Gastroesophageal sphincter (tissue), 4 donors: Measurements from ENCODE around the gene TEX14. TPM values are rescaled to one million over a fixed set of nuclear protein-coding genes. Genes with fewer than 3 reads are reported as not detected.

Source experiments
- ATAC-seq: fragments of 150-250 bp; one replicate; pipeline ENCODE4 v1.9.1; 2016; ENCODE audit warnings: mild to moderate bottlenecking, moderate library complexity
- H3K27ac ChIP-seq, 4 donors: fragments of 200-600 bp; sonication (generic) in 3 of 4; 1 replicate in 3 of 4; 2 replicates in 1 of 4; pipeline ENCODE4 v1.5.1; 2016 to 2019
- H3K27me3 ChIP-seq: fragments of 200-600 bp; sonication (generic); one replicate; pipeline ENCODE4 v1.5.1; 2019
- H3K36me3 ChIP-seq, 2 donors: fragments of 200-600 bp; sonication (generic); one replicate each; pipeline ENCODE4 v1.5.1; 2019; ENCODE audit warnings: control low read depth in 1 of 2
- H3K4me1 ChIP-seq, 3 donors: fragments of 200-600 bp; sonication (generic); 1 replicate in 2 of 3; 2 replicates in 1 of 3; pipeline ENCODE4 v1.5.1; 2016 to 2019; ENCODE audit warnings: control low read depth in 2 of 3
- H3K4me3 ChIP-seq, 2 donors: fragments of 200-600 bp; sonication (generic); one replicate each; pipeline ENCODE4 v1.5.1; 2019; ENCODE audit warnings: mild to moderate bottlenecking in 1 of 2, moderate library complexity in 1 of 2
- H3K9me3 ChIP-seq, 3 donors: fragments of 200-600 bp; sonication (generic); one replicate each; pipeline ENCODE4 v1.5.1; 2017 to 2019; ENCODE audit warnings: control low read depth in 2 of 3
- CTCF ChIP-seq, 4 experiments: fragments of 200-600 bp in 2 of 4; fragments of 450-650 bp in 2 of 4; sonication (generic) in 1 of 4; IDR thresholded peaks; one replicate each; pipeline ENCODE4 v1.5.1; 2017 to 2019; ENCODE audit warnings: antibody characterized with exemption in 4 of 4, mild to moderate bottlenecking in 2 of 4, moderate library complexity in 2 of 4
- EP300 ChIP-seq: sonication (generic); formaldehyde crosslinking; IDR thresholded peaks from one replicate; pipeline ENCODE4 v1.6.1; 2017; ENCODE audit warnings: antibody characterized with exemption, mild to moderate bottlenecking
- POLR2A ChIP-seq, 2 donors: fragments of 450-650 bp; IDR thresholded peaks; one replicate each; pipeline ENCODE4 v1.6.1; 2017; ENCODE audit warnings: antibody characterized with exemption in 2 of 2, mild to moderate bottlenecking in 2 of 2, moderate library complexity in 1 of 2
- POLR2AphosphoS5 ChIP-seq: sonication (generic); formaldehyde crosslinking; IDR thresholded peaks from one replicate; pipeline ENCODE4 v1.6.1; 2017; ENCODE audit warnings: antibody characterized with exemption
- WGBS, 2 donors: methylation state at CpG; one replicate each; pipeline ENCODE4 v1.1.5; 2018; ENCODE audit warnings: low coverage in 1 of 2; 5-methylcytosine and 5-hydroxymethylcytosine counted together
- total RNA-seq, 4 donors: library from RNA; depleted of rRNA; stranded (reverse); fragments of >200 nt; gene quantifications; one replicate each; pipeline ENCODE4 v1.1.0, GENCODE V29; 2016

Gene TEX14
- total RNA-seq, 4 donors from 2014 or later, result 0.05 to 0.78 (median 0.11) TPM

GRCh38 chr17:58541249-58541648 lies 150.6 kb downstream of the TEX14 start:
- Histone ChIP-seq H3K27ac (no peak overlapping the region), H3K36me3 (no peaks in the 10 kb centered on the region), H3K9me3 (no peaks in the 10 kb centered on the region), H3K27me3 (peaks cover 3% of the 10 kb centered on the region), H3K4me3 (no peak overlapping the region), H3K4me1 (no peaks in the 10 kb centered on the region)
- TF ChIP-seq CTCF (IDR thresholded peaks at IDR 0.05), result no peak
- TF ChIP-seq EP300, result no peak
- TF ChIP-seq POLR2A (IDR thresholded peaks at IDR 0.05), result no peak
- TF ChIP-seq POLR2AphosphoS5, result no peak
- ATAC-seq, result no peak
- 71% methylated on average over 2 of the region's 2 CpGs; no CpG with 5 or more reads in 1 of the 2 donors for WGBS, 2 donors

- H3K4me1 ChIP-seq, result no peaks in the 10 kb centered on the region
- no peaks in the 10 kb centered on the region for H3K36me3 ChIP-seq
- H3K27me3 ChIP-seq, result peaks cover 3% of the 10 kb centered on the region
- TF ChIP-seq EP300, result no peak
- TF ChIP-seq CTCF (IDR thresholded peaks at IDR 0.05), result no peak
- TF ChIP-seq POLR2A (IDR thresholded peaks at IDR 0.05), result no peak
- no peak for TF ChIP-seq POLR2AphosphoS5
- no peak overlapping the region for H3K27ac ChIP-seq
- ATAC-seq, result no peak
- no peaks in the 10 kb centered on the region for H3K9me3 ChIP-seq
- no peak overlapping the region for H3K4me3 ChIP-seq
These were observed 152.1 kb downstream of the TEX14 start for GRCh38 chr17:58539698-58540097.

- no peak for TF ChIP-seq CTCF (IDR thresholded peaks at IDR 0.05)
- TF ChIP-seq POLR2A (IDR thresholded peaks at IDR 0.05), result no peak
- no peak for TF ChIP-seq POLR2AphosphoS5
- no peak for TF ChIP-seq EP300
- H3K4me1 ChIP-seq, result no peaks in the 10 kb centered on the region
- H3K36me3 ChIP-seq, result no peaks in the 10 kb centered on the region
- no peaks in the 10 kb centered on the region for H3K9me3 ChIP-seq
- H3K27ac ChIP-seq, result no peak overlapping the region
- no peak overlapping the region for H3K4me3 ChIP-seq
- no peak for ATAC-seq
- peaks cover 3% of the 10 kb centered on the region for H3K27me3 ChIP-seq
- 36% methylated on average over 3 of the region's 6 CpGs; no CpG with 5 or more reads in 1 of the 2 donors for WGBS, 2 donors
These were observed 152.9 kb downstream of the TEX14 start for GRCh38 chr17:58538811-58539409.

- WGBS, 2 donors, result 56% methylated on average over 1 of the region's 4 CpGs; no CpG with 5 or more reads in 1 of the 2 donors
- Histone ChIP-seq H3K36me3 (no peaks in the 10 kb centered on the region), H3K27ac (no peak overlapping the region), H3K4me3 (no peak overlapping the region), H3K9me3 (no peaks in the 10 kb centered on the region), H3K4me1 (peaks cover 0 to 8% (median 4%) of the 10 kb centered on the region in 3 donors), H3K27me3 (no peaks in the 10 kb centered on the region)
- TF ChIP-seq POLR2A (IDR thresholded peaks at IDR 0.05) (no peak), EP300 (no peak), POLR2AphosphoS5 (no peak), CTCF (IDR thresholded peaks at IDR 0.05) (no peak)
- ATAC-seq, result no peak
These were observed 154.6 kb downstream of the TEX14 start for GRCh38 chr17:58537266-58537665.

GRCh38 chr17:58536542-58536941 lies 155.3 kb downstream of the TEX14 start:
- H3K27ac ChIP-seq, result no peak overlapping the region
- H3K9me3 ChIP-seq, result no peaks in the 10 kb centered on the region
- H3K27me3 ChIP-seq, result no peaks in the 10 kb centered on the region
- H3K4me3 ChIP-seq, result no peak overlapping the region
- peaks cover 0 to 13% (median 5%) of the 10 kb centered on the region in 3 donors for H3K4me1 ChIP-seq
- no peaks in the 10 kb centered on the region for H3K36me3 ChIP-seq
- TF ChIP-seq POLR2A (IDR thresholded peaks at IDR 0.05), result no peak
- TF ChIP-seq CTCF (IDR thresholded peaks at IDR 0.05), result no peak
- TF ChIP-seq EP300, result no peak
- no peak for TF ChIP-seq POLR2AphosphoS5
- no CpG with 5 or more reads among the region's 3 CpGs for WGBS, 2 donors
- no peak for ATAC-seq
